ENCODE data around the gene CAMK4. TPM values are rescaled to one million over a fixed set of nuclear protein-coding genes. Genes with fewer than 3 reads are reported as not detected.

Gene CAMK4
- total RNA-seq, 1 donor from 2014 or later = 5.1 TPM

DNA sequence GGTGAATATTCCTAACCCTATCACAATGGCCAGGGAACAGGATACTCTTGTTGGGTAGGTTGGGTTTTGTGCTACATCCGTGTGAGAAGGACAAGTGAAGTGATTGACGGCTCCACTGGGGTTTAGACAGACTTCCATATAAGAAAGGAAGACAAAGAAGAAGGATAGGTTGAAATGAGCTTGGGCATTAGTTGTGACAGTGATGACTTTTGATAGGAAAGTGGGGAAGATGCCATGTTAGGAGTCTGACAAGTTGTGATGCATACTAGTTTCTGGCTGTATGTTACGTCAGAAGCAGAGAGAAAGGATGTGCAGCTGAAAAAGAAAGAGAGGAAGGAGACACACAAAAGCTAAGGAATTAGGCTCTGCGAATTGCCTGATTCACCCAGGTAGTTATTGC lies 150.2 kb downstream of the CAMK4 start:
- TF ChIP-seq, protein P1, sequence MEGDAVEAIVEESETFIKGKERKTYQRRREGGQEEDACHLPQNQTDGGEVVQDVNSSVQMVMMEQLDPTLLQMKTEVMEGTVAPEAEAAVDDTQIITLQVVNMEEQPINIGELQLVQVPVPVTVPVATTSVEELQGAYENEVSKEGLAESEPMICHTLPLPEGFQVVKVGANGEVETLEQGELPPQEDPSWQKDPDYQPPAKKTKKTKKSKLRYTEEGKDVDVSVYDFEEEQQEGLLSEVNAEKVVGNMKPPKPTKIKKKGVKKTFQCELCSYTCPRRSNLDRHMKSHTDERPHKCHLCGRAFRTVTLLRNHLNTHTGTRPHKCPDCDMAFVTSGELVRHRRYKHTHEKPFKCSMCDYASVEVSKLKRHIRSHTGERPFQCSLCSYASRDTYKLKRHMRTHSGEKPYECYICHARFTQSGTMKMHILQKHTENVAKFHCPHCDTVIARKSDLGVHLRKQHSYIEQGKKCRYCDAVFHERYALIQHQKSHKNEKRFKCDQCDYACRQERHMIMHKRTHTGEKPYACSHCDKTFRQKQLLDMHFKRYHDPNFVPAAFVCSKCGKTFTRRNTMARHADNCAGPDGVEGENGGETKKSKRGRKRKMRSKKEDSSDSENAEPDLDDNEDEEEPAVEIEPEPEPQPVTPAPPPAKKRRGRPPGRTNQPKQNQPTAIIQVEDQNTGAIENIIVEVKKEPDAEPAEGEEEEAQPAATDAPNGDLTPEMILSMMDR (conservative IDR thresholded peaks at IDR 0.05; ENCODE audit: low read depth, low read length) = no peak
- H3K4me3 ChIP-seq (ENCODE audit: low read depth, low read length) = no peak overlapping the region
- DNase-seq (ENCODE audit: low read depth) = no peak

DNA sequence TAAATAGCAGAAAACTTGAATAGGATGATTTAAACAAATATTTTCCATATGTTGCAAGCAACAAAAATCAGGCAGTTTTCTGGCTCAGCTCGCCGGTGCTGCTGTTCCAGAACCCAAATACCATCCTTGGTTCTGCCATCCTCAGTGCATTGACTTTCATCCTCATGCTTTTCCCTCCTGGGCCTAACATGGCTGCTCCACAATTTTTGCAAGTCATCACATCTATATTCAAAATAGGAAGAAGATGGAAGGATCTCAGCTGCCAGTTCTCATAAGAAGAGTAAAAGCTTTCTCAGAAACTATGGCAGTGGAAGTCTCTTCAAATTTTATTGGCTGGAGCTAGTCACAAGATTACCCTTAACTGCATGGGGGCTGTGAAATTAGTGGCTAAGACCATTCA lies 151.5 kb downstream of the CAMK4 start:
- no peak overlapping the region for H3K4me3 ChIP-seq (ENCODE audit: low read depth, low read length)
- TF ChIP-seq, protein P1 (conservative IDR thresholded peaks at IDR 0.05; ENCODE audit: low read depth, low read length) = no peak
- DNase-seq (ENCODE audit: low read depth) = no peak

DNA sequence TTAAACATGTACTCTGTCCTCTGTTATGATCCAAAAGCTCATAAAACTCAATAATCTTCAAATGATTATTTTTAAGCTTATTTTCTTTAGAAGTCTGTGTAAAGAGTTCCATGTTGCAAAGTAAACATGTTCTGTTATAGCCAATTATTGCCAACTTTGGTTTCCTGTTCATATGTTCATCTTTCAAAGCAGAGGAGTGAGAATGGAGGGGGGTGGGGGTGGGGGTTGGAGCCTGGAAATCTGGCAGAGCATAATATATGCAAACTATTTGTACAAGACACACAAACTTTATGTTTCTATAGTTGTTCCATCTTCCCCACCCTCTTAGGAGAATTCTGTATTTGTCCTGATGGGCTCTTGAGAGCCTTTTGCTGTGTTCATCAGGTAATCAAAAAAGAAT lies 153.1 kb downstream of the CAMK4 start:
- DNase-seq (ENCODE audit: low read depth) = no peak
- H3K4me3 ChIP-seq (ENCODE audit: low read depth, low read length) = no peak overlapping the region
- TF ChIP-seq, protein P1 (conservative IDR thresholded peaks at IDR 0.05; ENCODE audit: low read depth, low read length) = no peak

DNA sequence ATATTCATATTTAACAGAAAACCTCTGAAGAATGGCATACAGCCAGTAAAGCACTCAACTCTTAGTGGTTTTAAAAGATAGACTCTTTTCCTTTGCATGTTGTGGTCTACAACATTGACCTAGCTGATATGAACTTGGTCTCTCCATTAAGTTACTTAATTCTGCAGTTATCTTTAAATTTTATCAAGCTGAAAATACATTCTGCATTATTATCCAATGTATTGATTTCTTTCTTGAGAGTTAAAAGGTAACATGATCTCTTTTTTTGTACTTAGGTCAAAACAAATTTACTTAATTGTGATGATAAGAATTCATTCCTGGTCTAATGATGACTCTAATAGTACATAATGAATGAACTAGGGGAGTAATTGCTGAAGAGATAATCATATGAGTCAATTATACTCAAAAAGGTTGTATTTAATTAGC lies 155.2 kb downstream of the CAMK4 start:
- DNase-seq (ENCODE audit: low read depth) = no peak

DNA sequence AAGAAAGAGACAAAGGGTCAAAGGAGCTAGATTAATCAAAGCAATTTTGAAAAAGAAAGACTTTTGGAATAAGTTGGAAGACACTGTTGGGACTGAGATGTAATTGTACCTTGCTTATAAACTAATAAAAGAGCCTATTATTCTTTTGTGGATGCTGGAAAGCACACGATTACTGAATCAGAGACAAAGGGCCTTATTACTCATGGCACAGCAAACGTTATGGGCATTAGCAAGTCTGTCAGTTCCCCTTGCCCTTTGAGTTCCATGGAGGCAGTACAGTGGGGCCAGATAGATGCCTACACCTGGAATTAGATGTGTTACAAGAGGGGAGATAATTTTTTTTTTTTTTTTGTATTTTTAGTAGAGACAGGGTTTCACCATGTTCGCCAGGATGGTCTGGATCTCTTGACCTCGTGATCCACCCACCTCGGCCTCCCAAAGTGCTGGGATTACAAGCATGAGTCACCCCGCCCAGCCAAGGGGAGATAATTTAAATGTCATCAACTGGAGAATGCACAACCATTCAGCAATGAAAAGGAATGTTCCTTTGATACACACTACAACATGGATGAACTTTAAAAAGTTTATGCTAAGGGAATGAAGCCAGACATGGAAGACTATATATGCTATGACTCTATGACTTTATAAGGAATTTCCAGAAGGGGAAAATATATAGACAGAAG lies 159.2 kb downstream of the CAMK4 start:
- no peak for DNase-seq (ENCODE audit: low read depth)
- TF ChIP-seq, protein P1 (conservative IDR thresholded peaks at IDR 0.05; ENCODE audit: low read depth, low read length) = no peak
- no peak overlapping the region for H3K4me3 ChIP-seq (ENCODE audit: low read depth, low read length)

More for the DNA sequence above, 155.2 kb downstream of the CAMK4 start:
- no peak overlapping the region for H3K4me3 ChIP-seq (ENCODE audit: low read depth, low read length)
- TF ChIP-seq, protein P1 (conservative IDR thresholded peaks at IDR 0.05; ENCODE audit: low read depth, low read length) = no peak

DNA sequence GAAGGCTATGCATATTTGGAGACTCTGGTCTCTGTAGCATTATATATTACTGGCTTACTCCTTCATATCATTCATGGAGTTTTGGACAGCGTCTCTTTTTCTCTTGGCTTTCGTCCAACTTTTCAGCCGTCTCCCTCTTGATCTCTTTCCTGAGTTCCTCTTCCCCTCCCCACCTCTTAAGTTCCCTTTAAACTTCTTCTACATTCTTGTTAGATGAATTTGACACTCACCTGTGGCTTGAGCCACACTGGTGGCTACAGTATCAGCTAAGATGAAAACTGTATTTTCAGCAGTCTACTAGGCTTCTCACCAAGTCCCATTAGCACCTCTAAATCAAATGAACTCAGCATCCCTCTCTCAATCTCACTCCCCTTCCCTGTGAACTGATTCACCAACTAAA lies 160.0 kb downstream of the CAMK4 start:
- TF ChIP-seq, protein P1 (conservative IDR thresholded peaks at IDR 0.05; ENCODE audit: low read depth, low read length) = no peak
- DNase-seq (ENCODE audit: low read depth) = no peak
- no peak overlapping the region for H3K4me3 ChIP-seq (ENCODE audit: low read depth, low read length)

DNA sequence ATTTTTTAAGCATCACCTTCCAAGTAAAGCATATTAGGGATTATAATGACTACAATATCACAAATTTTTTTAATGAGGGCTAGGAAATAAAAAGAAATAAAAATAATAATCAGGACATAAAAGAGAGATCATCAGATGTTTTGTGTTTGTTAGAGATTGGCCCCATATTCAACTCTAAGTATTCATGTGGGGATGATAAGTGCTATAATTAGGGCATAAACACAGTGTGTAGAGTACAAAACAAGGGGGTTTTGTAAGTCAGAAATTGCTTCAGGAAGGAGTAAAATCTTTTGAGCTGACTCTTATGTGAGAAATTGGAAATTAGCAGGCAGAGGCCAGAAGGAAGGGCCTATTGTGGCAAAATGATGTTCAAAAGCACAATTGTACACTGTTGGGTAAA lies 160.9 kb downstream of the CAMK4 start:
- no peak for DNase-seq (ENCODE audit: low read depth)
- no peak overlapping the region for H3K4me3 ChIP-seq (ENCODE audit: low read depth, low read length)
- TF ChIP-seq, protein P1 (conservative IDR thresholded peaks at IDR 0.05; ENCODE audit: low read depth, low read length) = no peak
